ENCODE measurements around the gene SLC22A15.

The SLC22A15 gene

DNA sequence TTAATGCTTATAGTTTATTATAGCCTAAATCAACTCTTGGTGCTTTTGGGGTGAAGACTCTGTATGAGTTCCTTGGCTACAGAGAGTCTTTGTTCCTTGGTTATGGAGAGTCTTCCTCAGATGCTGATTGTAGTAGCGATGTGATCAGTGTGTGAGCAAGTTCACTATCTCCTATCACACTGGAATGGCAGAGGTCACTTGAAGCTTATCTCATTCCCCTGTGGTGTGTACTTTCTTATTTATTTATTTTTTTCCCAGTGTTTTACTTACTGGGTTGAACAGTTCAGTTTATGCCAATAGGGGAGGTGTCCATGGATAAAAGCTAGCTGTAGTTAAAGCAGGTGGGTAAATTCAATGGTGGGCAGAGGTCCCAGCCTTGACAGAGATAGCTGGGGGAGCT is 114.8 kb downstream of the SLC22A15 start:
- in situ Hi-C loops (cut with MboI; ENCODE audit: low sequenced_read_pairs, unreplicated experiment) = no loop called here
- TF ChIP-seq, protein P1, sequence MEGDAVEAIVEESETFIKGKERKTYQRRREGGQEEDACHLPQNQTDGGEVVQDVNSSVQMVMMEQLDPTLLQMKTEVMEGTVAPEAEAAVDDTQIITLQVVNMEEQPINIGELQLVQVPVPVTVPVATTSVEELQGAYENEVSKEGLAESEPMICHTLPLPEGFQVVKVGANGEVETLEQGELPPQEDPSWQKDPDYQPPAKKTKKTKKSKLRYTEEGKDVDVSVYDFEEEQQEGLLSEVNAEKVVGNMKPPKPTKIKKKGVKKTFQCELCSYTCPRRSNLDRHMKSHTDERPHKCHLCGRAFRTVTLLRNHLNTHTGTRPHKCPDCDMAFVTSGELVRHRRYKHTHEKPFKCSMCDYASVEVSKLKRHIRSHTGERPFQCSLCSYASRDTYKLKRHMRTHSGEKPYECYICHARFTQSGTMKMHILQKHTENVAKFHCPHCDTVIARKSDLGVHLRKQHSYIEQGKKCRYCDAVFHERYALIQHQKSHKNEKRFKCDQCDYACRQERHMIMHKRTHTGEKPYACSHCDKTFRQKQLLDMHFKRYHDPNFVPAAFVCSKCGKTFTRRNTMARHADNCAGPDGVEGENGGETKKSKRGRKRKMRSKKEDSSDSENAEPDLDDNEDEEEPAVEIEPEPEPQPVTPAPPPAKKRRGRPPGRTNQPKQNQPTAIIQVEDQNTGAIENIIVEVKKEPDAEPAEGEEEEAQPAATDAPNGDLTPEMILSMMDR (IDR thresholded peaks at IDR 0.05; ENCODE audit: borderline replicate concordance, control extremely low read depth, extremely low read depth, insufficient read depth, missing control alignments) = no peak

DNA sequence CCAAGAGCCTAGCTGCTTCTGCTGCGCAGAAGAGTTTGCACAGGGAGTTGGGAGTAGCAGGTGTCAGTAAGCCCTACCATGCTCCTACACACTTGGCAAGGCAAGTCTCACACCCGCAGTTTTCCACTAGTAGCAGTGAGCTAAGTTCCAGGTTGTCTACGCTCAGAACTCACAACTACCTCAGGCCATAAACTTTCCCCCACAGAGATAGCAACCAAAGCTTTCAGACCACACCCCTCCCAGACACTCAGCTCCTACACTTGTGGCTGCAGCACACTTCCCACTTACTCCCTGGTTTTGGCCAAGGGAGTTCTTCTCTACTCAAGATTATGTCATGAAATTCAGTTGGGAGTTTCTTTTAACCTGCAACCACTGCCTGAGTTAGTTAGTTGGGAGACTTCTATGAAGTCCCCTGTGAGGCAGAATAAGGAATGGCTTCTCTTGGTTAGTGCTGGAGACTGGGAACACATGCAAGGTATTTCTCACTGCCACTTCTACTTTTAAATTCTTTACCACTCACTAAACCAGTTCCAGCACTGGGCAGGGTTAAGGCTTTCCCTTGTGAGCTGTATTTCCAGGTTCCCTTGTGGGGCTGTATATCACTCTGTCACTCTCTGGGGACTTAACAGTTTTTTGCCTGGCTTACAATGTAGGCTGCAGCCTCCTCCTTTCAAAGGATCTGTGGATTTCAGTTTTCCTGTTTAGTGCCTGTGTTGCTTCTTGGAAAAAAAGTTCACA is 116.6 kb downstream of the SLC22A15 start:
- TF ChIP-seq, protein P1 (IDR thresholded peaks at IDR 0.05; ENCODE audit: borderline replicate concordance, control extremely low read depth, extremely low read depth, insufficient read depth, missing control alignments) = no peak
- DNase-seq (ENCODE audit: low spot score) = no peak
- in situ Hi-C loops (cut with MboI; ENCODE audit: low sequenced_read_pairs, unreplicated experiment) = no loop called here

More for the DNA sequence above, 114.8 kb downstream of the SLC22A15 start:
- no peak for DNase-seq (ENCODE audit: low spot score)

DNA sequence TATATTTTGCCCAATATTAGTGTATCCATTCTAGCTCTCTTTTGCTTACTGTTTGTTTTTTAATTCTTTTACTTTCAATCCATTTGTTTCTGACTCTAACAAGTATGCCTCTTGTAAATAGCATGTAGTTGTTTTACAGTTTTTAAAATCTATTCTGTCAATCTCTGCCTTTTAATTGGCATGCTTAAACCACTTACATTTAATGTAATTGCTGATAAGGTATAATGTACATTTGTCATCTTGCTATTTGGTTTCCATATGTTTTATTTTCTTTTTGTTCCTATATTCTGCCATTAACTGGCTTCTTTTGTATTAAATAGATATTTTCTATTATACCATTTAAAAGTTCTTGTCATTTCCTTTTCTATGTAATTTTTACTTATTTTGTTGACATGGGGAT is 118.7 kb downstream of the SLC22A15 start:
- in situ Hi-C loops (cut with MboI; ENCODE audit: low sequenced_read_pairs, unreplicated experiment) = no loop called here
- no peak for DNase-seq (ENCODE audit: low spot score)
- TF ChIP-seq, protein P1 (IDR thresholded peaks at IDR 0.05; ENCODE audit: borderline replicate concordance, control extremely low read depth, extremely low read depth, insufficient read depth, missing control alignments) = no peak

DNA sequence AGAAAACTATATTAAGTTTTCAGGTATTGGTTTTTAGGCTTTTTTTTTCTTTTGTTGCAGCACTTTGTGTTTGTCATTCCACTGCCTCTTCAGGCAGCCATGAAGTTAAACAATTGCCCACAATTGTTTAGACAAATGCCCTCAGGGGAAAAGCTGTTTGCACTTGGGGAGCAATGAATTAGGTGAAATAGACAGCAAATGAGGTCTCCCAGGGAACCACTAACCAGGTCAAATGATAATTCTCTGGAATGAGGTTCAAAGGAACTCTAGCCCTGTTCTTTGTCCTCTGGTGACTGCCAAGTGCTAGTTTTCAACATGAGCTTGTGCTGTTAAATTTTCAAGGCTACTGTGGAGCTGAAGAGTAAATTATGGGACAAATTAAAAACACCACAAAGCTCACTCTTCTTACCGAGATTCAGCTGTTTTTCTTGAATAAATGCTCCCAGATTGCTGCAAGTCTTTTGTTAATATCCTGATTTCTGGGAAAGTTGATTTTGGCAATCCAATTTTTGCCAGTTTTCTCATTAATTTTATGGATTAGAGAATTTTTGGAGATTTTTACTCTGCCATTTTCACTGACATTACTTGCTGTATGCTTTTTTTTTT is 119.8 kb downstream of the SLC22A15 start:
- in situ Hi-C loops (cut with MboI; ENCODE audit: low sequenced_read_pairs, unreplicated experiment) = no loop called here
- DNase-seq (ENCODE audit: low spot score) = no peak
- TF ChIP-seq, protein P1 (IDR thresholded peaks at IDR 0.05; ENCODE audit: borderline replicate concordance, control extremely low read depth, extremely low read depth, insufficient read depth, missing control alignments) = no peak

DNA sequence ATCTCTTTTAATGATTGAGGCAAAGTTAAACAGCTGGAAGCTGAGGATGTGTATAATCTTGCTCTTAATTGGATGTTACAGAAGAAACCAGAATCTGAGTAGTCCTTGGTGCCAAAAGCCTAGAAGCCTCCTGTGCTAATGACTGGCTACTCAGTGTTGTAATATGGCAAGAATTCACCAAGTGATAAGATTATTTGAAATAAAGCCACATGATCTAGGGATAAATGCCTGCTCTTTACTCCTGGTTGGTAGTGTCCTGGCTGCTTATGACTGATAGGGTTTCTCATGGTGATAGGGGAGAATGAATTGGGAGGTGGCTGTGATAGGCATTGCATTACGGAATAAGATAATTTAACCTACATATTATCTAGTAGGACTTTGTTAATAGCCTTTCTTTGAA is 121.3 kb downstream of the SLC22A15 start:
- in situ Hi-C loops (cut with MboI; ENCODE audit: low sequenced_read_pairs, unreplicated experiment) = no loop called here
- DNase-seq (ENCODE audit: low spot score) = no peak
- TF ChIP-seq, protein P1 (IDR thresholded peaks at IDR 0.05; ENCODE audit: borderline replicate concordance, control extremely low read depth, extremely low read depth, insufficient read depth, missing control alignments) = no peak

DNA sequence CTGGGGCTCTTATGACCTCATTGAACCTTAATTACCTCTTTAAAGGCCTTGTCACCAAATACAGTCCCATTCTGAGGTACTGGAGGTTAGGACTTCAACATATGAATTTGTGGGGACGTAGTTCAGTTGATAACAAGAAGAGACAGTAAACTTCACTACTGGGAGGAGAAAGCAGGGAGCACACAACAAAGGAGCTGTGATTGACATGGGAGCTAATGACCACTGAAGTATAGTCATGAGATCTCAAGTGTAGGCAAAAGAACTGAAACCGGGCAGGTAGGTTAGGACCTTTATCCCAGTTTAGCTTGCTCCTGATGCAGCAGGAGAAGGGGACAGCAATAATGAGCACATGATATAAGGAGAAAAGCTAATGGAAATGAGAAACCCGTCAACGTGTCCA is 123.1 kb downstream of the SLC22A15 start:
- no peak for DNase-seq (ENCODE audit: low spot score)
- TF ChIP-seq, protein P1 (IDR thresholded peaks at IDR 0.05; ENCODE audit: borderline replicate concordance, control extremely low read depth, extremely low read depth, insufficient read depth, missing control alignments) = no peak
- in situ Hi-C loops (cut with MboI; ENCODE audit: low sequenced_read_pairs, unreplicated experiment) = no loop called here
